HG03565 (cell line): ENCODE results near the gene SYP.
"Not testable (repeated sequence)": the region's sequence is repeated elsewhere in the genome, so short reads cannot be mapped to it uniquely, and the experiment has no call there.

Experiments used
- ATAC-seq: cut with Tn5 transposase; IDR thresholded peaks from one replicate; pipeline ENCODE4 v1.9.1; 2021; ENCODE audit warnings: mild to moderate bottlenecking, moderate library complexity; ENCODE audit not compliant: unreplicated experiment

The SYP gene

GRCh38 chrX:49171752-49172279 lies 28.2 kb downstream of the SYP start, which contains the start of gene PLP2:
Gene PLP2, plus strand, starts transcription at chrX:49171898. Its CDS starts 103 bp downstream, at chrX:49172001.
- ATAC-seq, result no peak

DNA sequence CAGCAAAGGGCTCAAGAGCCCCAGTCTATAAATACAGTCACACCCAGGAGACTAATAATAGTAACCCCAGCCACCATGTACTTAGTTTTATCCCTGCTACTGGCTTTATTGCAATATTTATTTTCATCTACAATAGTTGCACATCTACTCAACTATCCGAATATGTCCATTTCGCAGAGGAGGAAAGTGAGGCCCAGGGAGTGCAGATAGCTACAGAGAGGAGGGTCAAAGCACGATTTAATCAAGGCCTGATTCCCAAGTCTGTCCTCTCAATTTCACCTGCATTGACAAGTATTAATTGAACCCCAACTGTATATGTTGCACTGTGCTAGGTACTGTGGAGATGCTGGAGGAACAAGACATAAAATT lies 32.3 kb downstream of the SYP start:
- ATAC-seq, result no peak

DNA sequence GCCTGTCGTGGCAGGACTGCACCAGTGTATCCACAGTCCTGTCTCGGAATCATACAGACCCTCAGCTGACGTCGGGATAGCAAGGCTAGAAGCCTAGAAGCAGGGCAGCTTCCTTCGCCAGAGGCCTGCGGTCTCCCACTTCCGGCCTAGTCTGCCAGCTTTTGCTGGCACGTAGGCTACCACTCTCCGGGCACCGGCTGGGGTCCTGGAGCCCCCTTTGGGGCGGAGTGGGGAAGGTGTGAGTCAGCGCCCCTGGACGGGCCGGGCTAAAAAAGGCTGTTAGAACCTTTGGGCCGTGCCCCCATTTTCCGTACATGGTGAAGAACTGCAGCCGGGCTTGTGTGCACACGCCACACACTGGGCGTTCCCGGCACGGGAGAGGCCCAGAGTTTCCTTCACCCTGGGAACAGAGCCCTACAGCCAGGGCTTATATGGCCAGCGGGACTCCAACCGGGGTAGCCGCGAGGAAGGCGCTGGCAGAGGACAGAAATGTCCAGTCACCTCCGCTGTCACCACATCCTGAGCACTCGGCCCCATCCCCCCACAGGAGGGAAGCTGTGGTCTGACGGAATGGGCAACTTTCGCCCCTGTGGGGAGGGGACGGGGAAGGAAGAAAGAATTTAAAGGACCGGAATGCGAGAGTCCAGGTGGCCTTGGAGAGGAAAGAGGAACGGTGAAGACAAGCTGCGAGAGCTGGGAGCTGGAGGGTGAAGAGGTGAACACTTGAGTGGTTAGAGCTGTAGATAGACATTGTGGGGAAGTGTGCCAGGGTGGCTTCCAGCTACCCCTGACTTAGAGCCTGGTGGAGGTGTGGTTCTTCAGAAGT lies 32.9 kb downstream of the SYP start:
- ATAC-seq, result no peak

GRCh38 chrX:49165901-49166881 lies 33.8 kb downstream of the SYP start:
- ATAC-seq, result no peak

GRCh38 chrX:49164589-49165360 lies 35.2 kb downstream of the SYP start:
- ATAC-seq, result no peak

DNA sequence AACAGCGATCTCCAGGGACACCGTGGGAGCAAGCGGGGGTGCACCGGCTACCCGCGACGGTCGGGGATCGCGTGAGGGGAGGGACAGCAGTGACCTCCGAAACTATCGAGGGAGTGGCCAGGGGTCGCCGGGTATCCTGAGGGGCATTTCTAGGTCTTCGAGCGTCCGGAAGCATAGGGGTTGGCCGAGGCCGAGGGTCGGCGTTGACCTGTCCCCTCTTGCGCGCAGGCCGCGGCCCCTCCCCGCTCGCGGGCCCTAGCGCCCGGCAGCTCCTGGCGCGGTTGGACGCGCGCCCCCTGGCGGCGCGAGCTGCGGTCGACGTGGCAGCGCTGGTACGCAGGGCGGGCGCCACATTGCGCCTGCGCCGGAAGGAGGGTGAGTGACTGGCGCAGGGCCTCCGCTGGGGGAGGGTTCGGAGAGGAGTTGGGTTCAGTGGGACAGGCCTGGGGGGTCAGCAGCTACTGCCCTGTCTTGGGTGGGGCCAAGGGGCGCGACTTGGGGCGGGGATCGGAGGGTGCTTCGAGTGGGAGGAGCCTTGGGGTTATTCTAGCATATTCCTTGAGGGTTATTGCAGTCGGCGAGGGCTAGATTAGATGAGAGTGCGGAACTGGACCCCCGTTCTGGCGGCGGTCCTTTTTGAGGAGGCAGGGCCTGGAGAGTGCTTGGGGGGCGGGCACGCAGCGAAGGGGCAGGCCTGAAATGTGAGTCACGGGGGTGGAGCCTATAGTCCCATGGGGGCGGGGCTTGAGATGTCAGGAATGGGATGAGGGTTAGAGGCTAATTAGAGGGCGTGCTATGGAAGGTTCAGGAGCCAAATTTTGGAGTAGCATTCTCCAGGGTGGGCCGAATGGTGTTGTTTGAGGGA lies 36.2 kb downstream of the SYP start:
- ATAC-seq, result peak; percentile 63

DNA sequence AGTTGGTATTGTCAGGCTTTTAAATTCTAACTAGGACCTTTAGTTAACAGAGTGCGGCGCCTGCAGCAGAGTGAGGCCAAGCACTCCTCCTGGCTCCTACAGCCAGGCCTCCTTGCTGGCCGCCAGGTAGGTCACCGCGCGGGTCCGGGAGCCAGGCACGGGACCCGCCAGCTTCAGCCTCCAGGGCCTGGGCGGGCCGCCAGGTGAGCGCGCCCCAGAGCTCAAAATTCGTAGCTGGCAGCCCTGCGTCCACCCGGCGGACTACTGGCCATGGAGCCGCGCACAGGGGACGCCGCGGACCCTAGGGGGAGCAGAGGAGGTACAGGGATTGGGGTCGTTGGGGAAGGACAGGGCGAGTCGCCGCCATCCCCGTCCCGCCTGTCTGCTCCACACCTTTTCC lies 37.4 kb downstream of the SYP start, which contains the start of gene MAGIX:
Gene MAGIX (plus strand): TSS at position 139 of the 400 bp plus-strand sequence. CDS start 132 bp downstream, at position 271.
- no peak for ATAC-seq

DNA sequence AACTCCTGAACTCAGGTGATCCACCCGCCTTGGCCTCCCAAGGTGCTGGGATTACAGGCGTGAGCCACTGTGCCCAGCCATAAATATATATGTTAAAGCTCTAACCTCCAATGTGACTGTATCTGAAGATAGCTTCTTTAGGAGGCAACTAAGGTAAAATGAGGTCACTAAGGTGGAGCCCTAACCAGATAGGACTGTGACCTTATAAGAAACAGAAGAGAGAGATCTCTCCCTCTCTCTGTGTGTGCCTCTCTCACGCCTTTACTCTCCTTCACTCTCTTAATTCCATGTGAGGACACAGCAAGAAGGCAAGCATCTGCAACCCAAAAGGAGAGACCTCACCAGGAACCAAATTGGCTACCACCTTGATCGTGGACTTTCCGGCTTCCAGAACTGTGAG lies 38.4 kb downstream of the SYP start:
- no peak for ATAC-seq

- ATAC-seq, result no peak
These were observed 39.1 kb downstream of the SYP start for GRCh38 chrX:49160908-49161307.

GRCh38 chrX:49157194-49157593 lies 42.8 kb downstream of the SYP start:
- no peak for ATAC-seq

DNA sequence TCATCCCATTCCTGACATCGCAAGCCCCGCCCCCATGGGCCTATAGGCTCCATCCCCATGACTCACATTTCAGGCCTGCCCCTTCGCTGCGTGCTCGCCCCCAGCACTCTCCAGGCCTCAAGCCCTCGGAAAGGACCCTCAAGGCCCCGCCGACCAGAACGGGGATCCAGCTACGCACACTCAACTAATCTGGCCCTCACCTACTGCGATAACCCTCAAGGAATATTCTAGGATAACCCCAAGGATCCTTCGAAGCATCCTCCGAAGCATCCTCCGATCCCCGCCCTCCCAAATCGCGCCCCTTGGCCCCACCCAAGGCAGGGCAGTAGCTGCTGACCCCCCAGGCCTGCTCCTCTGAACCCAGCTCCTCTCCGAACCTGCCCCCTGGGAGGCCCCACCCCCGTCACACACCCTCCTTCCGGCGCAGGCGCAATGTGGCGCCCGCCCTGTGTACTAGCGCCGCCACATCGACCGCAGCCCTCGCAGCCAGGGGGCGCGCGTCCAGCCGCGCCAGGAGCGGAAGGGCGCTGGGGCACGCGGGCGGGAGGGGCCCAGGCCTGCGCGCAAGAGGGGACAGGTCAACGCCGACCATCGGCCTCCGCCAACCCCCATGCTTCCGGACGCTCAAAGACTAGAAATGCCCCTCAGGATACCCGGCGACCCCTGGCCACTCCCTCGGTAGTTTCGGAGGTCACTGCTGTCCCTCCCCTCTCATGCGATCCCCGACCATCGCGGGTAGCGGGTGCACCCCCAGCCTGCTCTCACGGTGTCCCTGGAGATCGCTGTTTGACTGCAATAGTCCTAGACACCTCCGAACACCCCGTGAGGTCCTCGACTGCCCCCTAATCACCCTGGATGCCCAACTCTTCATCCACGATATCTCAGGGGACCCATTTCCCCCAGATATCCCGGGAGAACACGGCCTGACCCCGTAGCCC lies 43.8 kb downstream of the SYP start:
- peak; percentile 84 for ATAC-seq

- ATAC-seq, result no peak
These were observed 44.6 kb downstream of the SYP start for GRCh38 chrX:49155243-49155899.

DNA sequence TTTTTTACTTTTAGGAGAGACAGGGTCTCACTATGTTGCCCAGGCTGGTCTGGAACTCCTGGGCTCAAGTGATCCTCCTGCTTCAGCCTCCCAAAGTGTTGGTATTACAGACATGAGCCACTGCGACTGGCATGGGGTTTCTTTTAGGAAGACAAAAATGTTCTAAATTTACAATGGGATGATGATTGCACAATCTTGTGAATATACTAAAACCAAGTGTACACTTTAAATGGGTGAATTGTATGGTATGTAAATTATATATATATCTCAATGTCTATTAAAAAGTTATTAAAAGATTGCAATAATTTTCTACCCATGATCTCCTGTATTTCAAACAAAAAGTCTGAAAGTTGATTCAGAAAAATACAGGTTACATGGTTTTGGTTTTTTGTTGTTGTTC lies 46.5 kb downstream of the SYP start:
- ATAC-seq, result no peak

DNA sequence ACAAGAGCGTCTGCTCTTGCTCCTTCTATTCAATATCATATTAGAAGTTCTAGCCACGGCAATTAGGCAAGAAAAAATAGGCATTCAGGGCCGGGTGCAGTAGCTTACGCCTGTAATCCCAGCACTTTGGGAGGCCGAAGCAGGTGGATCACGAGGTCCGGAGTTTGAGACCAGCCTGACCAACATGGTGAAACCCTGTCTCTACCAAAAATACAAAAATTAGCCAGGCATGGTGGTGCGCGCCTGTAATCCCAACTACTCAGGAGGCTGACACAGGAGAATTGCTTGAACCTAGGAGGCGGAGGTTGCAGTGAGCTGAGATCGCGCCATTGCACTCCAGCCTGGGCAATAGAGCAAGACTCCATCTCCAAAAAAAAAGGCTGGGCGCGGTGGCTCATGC lies 50.7 kb downstream of the SYP start:
- not testable (repeated sequence) for ATAC-seq

GRCh38 chrX:49148390-49149100 lies 51.4 kb downstream of the SYP start:
- not testable (repeated sequence) for ATAC-seq

GRCh38 chrX:49147936-49148335 lies 52.1 kb downstream of the SYP start:
- no peak for ATAC-seq

- ATAC-seq, result no peak
These were observed 52.7 kb downstream of the SYP start for GRCh38 chrX:49147282-49147681.
